NCI-H2196 (cell line): ENCODE data around the gene ADK.
"Not testable (repeated sequence)": the region's sequence is repeated elsewhere in the genome, so short reads cannot be mapped to it uniquely, and the experiment has no call there.

Source experiments
- DNase-seq: peaks from one replicate; lab custom pipeline; 2025; ENCODE audit not compliant: unreplicated experiment; lab: John Stamatoyannopoulos, UW

ADK gene

DNA sequence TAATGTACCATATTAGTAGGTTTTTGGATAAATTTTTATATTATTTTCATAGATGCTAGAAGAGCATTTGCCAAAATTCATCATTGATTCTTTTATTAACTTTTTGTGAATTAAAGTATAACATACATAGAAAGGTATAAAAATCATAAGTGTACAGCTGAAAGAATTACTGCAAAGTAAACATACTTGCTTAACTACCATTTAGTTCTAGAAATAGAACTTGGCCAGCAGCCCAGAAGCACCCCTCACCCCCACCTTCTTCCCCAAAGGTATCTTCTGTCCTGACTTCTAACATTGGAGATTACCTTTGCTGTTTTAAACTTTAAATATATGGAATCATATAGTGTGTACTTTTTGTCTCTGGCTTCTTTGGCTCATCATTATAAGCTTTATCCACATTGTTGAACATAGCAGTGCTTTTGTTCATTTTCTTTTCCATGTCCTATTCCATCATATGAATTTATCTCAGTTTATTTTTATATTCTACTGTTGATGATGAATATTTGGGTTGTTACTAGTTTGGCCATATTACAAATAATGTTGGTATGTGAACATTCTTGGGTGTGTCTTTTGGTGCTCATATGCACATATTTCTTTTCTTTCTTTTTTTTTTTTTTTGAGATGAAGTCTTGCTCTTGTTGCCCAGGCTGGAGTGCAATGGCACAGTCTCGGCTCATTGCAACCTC is 142.8 kb downstream of the ADK start:
- DNase-seq = no peak

GRCh38 chr10:74297389-74298080 is 146.5 kb downstream of the ADK start:
- no peak for DNase-seq

GRCh38 chr10:74300074-74300621 is 149.1 kb downstream of the ADK start:
- DNase-seq = not testable (repeated sequence)

DNA sequence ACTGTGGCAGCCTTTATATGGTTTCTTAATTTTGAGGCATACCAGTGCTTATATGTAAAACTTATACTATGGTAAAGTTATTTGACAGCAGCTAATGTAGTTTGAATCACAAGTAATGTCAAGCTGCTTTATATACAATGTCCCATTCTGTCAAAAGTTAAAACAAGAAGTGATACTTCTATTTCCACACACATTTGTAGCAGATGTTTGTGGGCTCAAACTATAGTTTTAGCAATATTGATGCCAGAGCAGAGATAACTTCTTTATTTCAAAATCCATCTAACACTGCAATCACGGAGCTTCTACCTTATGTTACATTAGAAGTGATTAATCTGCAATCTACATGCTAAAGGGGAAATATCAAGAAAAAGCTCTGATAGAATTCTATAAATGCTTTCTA is 149.6 kb downstream of the ADK start:
- DNase-seq = no peak

DNA sequence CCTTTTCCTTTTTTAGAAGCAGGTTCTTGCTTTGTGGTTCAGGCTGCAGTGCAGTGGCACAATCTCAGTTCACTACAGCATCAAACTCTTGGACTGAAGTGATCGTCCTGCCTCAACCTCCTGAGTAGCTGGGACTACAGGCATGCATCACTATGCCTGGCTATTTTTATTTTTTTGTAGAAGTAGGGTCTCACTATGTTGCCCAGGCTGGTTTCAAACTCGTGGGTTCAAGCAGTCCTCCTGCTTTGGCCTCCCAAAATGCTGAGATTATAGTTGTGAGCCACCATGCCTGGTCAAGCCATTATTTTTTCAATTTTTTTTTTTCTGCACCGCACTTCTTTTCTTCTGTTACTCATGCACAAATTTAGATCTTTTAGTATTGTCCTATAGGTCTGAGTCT is 154.7 kb downstream of the ADK start:
- no peak for DNase-seq

GRCh38 chr10:74306227-74306982 is 155.4 kb downstream of the ADK start:
- DNase-seq = no peak

DNA sequence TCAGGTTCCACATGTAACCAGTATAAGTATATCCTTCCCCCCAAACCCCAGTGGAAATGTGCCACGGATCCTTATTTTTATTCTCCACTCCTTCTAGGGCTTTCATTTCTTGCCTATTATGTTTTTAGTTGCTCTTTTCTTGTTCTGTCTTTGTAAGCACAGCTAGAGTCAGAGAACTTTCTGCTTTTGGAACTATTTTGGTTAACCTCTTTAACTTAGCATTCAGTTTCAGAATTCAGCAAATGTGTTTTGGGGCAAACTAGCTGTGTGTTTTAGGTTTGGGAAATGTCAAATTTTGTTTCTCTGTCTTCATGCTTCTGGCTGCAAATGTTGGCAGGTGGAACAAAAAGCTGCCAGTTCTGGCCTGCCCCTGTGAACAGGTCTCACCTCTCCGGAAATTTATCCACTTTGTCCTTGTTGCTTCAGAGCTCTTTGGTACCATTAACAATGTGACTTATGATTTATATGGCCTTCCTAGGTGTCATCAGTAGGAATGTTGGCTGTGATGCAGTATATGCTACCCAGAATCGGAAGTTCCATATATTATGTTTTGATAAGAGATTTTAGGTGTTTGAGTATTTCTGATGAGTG is 156.1 kb downstream of the ADK start:
- DNase-seq = no peak

DNA sequence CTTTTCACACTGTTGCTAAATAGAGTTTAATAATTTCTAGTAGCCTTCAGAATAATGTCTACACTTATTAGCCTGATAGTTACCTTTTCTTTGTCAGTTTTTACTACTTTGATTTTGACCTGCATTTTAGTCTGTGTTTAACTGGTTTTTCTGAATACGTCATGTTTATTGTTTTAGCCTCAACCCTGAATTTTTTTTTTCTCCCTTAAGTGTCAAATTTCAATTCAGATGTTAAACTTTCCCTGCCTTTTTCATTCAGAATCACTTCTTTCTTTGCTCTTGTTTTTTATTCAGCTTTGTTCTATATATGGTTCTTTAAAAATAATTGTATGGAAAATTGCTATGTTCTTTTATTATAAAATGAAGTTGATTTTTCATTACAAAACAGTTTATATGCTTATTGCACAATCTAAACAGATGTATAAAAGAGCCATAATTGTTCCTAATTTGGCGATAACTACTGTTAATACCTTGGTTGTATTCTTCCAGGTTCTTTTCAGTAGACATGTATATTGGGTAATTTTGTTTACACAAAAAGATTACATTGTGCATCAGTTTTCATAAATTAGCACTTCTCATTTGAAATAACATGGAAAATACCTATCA is 159.7 kb downstream of the ADK start:
- DNase-seq = no peak

GRCh38 chr10:74314166-74314565 is 163.1 kb downstream of the ADK start:
- no peak for DNase-seq

DNA sequence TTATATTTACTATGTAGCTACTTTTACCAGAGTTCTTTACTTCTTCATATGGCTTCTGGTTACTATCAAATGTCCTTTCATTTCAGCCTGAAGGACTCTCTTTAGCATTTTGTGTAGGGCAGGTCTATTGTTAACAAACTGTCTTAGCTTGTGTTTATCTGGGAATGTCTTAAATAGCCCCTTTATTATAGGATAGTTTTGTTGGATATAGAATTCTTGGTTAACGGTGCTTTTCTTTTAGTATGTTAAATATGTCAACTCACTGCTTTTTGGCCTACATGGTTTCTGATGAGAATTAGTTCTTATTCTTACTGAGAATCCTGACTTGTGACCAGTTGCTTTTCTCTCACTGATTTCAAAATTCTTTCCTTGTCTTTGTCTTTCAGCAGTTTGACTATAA is 169.0 kb downstream of the ADK start:
- DNase-seq = no peak

GRCh38 chr10:74320717-74321116 is 169.7 kb downstream of the ADK start:
- DNase-seq = no peak

- no peak for DNase-seq
Measured at GRCh38 chr10:74322141-74322540, 171.1 kb downstream of the ADK start.

DNA sequence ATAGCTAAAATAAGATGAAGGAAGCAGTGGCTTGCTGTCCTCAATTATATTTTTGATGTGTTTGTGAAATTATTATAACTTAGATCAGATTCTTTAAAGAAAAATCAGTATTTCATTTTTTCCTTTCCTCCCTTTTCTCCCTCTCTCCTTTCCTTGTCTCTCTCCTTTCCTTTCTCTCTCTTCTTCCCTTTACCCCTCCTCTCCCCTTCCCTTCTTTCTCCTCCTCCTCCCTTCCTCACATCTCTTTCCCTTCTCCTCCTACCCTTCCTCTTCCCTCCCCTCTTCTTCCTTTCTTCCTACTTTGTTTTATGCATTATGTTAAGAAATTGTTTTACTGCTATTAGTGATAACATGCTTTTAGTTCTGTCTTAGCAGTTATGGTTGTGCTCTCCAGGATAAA is 171.5 kb downstream of the ADK start:
- no peak for DNase-seq

- no peak for DNase-seq
Measured at GRCh38 chr10:74328388-74328787, 177.4 kb downstream of the ADK start.

GRCh38 chr10:74329873-74330272 is 178.9 kb downstream of the ADK start:
- DNase-seq = no peak

DNA sequence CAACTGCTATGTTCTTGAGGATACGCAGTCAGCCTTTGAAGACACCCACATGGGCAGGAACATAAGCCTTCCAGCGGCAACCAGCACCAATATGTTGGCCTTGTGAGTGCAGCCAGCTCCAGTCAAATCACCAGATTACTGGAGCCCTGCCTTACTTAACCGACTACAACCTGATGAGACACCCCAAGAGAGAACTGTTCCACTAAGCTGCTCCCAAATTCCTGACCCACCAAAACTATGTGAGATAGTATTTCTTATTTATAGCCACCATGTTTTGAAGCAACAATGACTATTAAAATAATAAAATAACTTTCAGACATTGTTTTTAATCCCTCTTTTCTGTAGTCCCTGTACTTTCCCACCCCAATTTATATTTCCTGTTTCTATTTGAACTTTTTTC is 179.6 kb downstream of the ADK start:
- no peak for DNase-seq

DNA sequence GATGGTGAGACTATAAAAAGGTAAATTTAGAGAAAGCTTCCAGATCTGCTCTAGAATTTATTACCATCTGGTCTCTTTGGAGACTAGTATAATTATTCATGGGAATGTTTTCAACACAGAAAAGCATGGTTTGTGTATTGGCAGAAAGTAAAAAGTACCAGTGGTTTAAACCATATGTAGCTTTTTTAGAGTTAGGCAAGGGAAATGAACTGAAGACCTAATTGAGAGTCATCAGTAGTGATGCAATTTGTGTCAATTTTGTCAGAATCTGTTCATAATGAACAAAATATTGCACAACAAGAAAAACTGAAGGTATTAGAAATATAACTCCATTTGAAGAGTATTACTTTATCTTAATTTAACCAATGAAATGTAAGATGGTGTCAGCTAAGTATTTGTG is 181.4 kb downstream of the ADK start:
- no peak for DNase-seq

DNA sequence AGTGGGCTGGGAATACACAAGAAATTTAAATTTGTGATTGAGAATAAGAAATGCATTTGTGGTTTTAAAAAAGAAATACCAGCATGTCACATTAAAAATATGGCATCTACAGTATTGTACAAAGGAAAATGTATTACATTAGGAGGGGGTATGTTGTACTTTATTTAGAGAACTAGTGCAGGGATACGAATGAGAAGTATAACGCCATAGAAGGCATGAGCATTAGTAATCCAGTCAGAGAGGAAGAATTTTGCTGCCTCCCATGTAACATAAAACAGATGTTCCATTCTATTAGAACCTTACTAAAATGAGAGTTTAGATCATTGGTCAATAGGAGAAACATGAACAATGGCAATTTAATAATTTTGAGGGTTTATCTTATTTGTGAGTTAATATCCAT is 182.2 kb downstream of the ADK start:
- no peak for DNase-seq

- DNase-seq = no peak
Measured at GRCh38 chr10:74334221-74334620, 183.2 kb downstream of the ADK start.

GRCh38 chr10:74335501-74335900 is 184.5 kb downstream of the ADK start:
- no peak for DNase-seq
